ENCODE results near the gene ROR2. TPM values are rescaled to one million over a fixed set of nuclear protein-coding genes. Genes with fewer than 3 reads are reported as not detected.

The ROR2 gene
- total RNA-seq, 1 experiment from 2014 or later = 5.9 TPM

GRCh38 chr9:91879231-91879630 lies 70.8 kb downstream of the ROR2 start:
- ChIA-PET POLR2A (no interaction called here), CTCF (no interaction called here)
- intact Hi-C loops (cut with micrococcal nuclease; ENCODE audit: unreplicated experiment) (no loop called here), in situ Hi-C loops (cut with HindIII; ENCODE audit: low pct_unique_long_range_greater_than_20kb, low sequenced_read_pairs) (no loop called here)
- H3K27me3 ChIP-seq (ENCODE audit: control insufficient read depth, insufficient read depth, low read length) = no peaks in the 10 kb centered on the region
- H3K4me1 ChIP-seq (ENCODE audit: control insufficient read depth, insufficient read depth, low read length) = no peaks in the 10 kb centered on the region
- DNase-seq (ENCODE audit: low read depth, low spot score) (no peak), ATAC-seq (no peak)
- TF ChIP-seq POLR2AphosphoS5 (IDR thresholded peaks at IDR 0.05; ENCODE audit: low read depth, low read length) = no peak
- TF ChIP-seq SIN3A (IDR thresholded peaks at IDR 0.05; ENCODE audit: borderline replicate concordance, insufficient read depth, low read depth, low read length) = no peak
- no peak for TF ChIP-seq REST (IDR thresholded peaks at IDR 0.05; ENCODE audit: insufficient read depth in 1 of 2, low read depth in 2 of 2, low read length in 1 of 2)
- TF ChIP-seq TCF7L2 (IDR thresholded peaks at IDR 0.05; ENCODE audit: low read depth, low read length) = no peak
- TF ChIP-seq, protein P1, sequence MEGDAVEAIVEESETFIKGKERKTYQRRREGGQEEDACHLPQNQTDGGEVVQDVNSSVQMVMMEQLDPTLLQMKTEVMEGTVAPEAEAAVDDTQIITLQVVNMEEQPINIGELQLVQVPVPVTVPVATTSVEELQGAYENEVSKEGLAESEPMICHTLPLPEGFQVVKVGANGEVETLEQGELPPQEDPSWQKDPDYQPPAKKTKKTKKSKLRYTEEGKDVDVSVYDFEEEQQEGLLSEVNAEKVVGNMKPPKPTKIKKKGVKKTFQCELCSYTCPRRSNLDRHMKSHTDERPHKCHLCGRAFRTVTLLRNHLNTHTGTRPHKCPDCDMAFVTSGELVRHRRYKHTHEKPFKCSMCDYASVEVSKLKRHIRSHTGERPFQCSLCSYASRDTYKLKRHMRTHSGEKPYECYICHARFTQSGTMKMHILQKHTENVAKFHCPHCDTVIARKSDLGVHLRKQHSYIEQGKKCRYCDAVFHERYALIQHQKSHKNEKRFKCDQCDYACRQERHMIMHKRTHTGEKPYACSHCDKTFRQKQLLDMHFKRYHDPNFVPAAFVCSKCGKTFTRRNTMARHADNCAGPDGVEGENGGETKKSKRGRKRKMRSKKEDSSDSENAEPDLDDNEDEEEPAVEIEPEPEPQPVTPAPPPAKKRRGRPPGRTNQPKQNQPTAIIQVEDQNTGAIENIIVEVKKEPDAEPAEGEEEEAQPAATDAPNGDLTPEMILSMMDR (IDR thresholded peaks at IDR 0.05) = no peak
- H3K27ac ChIP-seq (ENCODE audit: low read length) = no peak overlapping the region
- H3K9me3 ChIP-seq (ENCODE audit: control insufficient read depth, insufficient read depth, low read depth, low read length) = no peaks in the 10 kb centered on the region
- no peak overlapping the region for H3K4me3 ChIP-seq (ENCODE audit: low read depth in 2 of 2, low read length in 2 of 2)
- H3K36me3 ChIP-seq (ENCODE audit: control insufficient read depth, insufficient read depth, low read length) = no peaks in the 10 kb centered on the region
- no TSS peak for BruUV-seq (replicated peaks)

DNA sequence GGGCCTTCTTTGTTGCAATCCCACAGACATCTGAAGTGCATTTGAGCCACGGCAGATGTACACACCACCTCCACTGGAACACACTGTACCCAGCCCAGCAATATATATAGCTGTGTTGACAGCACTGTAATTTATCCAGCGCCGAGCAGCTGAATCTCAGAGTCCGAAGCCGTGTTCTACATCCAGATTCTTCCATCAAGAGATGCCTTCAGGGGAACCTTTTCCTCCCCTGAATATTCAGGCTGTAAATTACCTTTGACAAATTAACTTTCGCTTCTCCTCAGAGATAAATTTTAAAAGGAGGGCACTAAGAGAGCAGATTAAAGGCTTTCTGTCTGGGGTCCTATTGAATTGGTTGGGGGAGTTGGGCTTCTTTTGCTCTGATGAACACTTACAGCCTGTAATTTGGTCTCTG lies 76.4 kb downstream of the ROR2 start:
- H3K36me3 ChIP-seq (ENCODE audit: control insufficient read depth, insufficient read depth, low read length) = no peaks in the 10 kb centered on the region
- ATAC-seq = no peak
- BruUV-seq (replicated peaks) = no TSS peak
- no peaks in the 10 kb centered on the region for H3K27me3 ChIP-seq (ENCODE audit: control insufficient read depth, insufficient read depth, low read length)
- DNase-seq (ENCODE audit: low read depth, low spot score) = no peak
- no peaks in the 10 kb centered on the region for H3K9me3 ChIP-seq (ENCODE audit: control insufficient read depth, insufficient read depth, low read depth, low read length)
- in situ Hi-C loops (cut with HindIII; ENCODE audit: low pct_unique_long_range_greater_than_20kb, low sequenced_read_pairs) (no loop called here), intact Hi-C loops (cut with micrococcal nuclease; ENCODE audit: unreplicated experiment) (no loop called here)
- H3K4me1 ChIP-seq (ENCODE audit: control insufficient read depth, insufficient read depth, low read length) = no peaks in the 10 kb centered on the region
- TF ChIP-seq SIN3A (IDR thresholded peaks at IDR 0.05; ENCODE audit: borderline replicate concordance, insufficient read depth, low read depth, low read length) (no peak), REST (IDR thresholded peaks at IDR 0.05; ENCODE audit: insufficient read depth in 1 of 2, low read depth in 2 of 2, low read length in 1 of 2) (no peak), POLR2AphosphoS5 (IDR thresholded peaks at IDR 0.05; ENCODE audit: low read depth, low read length) (no peak), TCF7L2 (IDR thresholded peaks at IDR 0.05; ENCODE audit: low read depth, low read length) (no peak)
- TF ChIP-seq, protein P1 (IDR thresholded peaks at IDR 0.05) = no peak
- no peak overlapping the region for H3K27ac ChIP-seq (ENCODE audit: low read length)
- CTCF ChIA-PET = no interaction called here
- POLR2A ChIA-PET = no interaction called here
- no peak overlapping the region for H3K4me3 ChIP-seq (ENCODE audit: low read depth in 2 of 2, low read length in 2 of 2)

Measured in Panc1 (cell line).